ENCODE measurements around the gene ZSWIM6.
A peak's percentile ranks its signal among the peaks of the same experiment; 100 is the strongest.

Gene ZSWIM6

DNA sequence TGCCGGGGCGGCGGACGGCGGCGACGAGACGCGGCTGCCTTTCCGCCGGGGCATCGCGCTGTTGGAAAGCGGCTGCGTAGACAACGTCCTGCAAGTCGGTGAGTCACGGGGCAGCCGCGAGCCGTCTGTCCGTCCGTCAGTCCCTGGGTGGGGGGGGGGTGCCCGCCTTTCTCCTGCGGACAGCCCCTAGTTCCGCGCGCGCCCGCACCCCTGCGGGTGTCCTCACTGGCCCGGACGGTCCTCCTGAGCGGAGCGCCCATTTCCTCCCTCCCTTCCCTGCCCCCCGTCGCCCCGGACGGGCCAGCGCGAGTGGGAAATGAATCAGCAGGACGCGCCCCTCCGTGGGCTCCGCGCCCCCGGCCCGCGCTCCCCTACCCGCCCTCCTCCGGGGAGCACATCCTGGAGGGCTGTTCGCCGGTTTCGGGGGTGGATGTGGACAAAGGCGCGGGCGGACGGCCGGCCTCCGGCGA lies 828 bp downstream of the ZSWIM6 start:
- no peak for DNase-seq (ENCODE audit: low spot score)

DNA sequence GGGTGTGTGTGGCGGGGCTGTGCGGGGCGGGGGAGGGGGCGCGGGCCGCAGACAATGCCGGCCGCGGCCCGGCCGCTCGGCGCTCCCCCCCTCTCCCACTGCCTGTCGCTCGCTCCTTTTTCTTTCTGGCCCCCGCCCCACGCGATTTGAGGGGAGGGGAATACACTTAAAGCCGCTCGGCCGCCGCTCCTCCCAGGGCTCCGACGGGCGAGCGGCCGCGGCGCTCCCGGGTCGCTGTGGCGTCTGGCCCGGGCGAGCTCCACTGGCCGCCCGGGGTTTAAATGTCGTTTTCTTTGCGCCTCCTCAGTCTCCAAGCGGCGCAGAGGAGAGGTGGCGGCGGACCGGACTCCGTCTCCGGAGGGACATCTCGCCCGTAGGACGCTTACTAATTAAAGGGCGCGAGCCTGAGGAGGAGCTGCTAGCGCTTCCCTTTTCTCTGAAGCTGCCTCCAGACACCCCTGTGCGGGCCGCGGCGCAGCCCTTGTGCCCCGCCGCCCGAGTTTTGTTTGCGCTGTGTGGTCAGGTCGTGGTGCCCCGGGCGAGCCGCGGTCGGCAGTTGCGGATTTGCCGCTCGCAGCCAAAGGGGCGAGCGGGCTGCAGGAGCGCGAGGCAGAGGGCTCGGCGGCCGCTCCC lies 1.4 kb downstream of the ZSWIM6 start:
- DNase-seq (ENCODE audit: low spot score): no peak

DNA sequence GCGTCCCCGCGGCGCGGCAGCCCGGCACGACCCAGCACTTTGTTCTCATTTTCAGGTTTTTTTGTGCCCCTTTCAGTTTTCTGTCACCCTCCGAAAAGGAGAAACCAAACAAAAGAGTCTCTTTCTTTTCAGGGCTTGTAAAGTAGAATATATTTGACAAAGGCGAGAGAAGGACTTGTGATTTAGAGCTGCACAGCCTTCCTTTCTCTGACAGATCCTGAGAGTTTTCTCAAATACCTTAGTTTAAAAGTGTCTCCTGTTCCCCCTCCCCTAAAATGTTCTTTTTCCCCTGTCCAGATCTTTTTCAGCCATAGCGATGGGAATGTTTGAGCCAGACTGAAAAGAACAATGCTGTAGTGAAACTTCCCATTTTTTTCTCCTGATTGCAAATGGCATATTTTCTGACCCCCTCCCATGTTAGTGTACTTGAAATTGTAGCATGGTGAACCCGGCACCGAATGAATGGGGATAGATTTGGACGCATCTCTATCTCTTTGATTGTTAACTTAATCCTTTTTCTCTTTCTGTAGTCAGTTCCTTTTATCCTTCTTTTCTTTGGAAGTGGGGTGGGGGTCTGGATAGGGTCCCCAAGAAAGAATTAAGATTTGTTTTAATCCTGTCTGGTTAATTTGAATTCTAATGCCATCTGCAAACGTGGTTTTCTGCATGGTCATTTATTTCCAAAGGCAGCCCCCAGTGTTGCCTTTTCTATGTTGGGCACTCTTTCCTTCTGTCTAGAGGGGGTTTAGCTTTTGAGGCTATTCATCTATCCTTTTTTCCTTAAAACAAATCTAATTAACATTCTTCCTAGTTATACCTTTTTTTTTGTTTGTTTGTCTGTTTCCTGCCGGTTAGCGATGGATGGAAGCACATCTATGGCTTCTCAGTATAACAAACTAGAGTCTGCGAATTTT lies 2.2 kb downstream of the ZSWIM6 start:
- DNase-seq (ENCODE audit: low spot score): no peak

DNA sequence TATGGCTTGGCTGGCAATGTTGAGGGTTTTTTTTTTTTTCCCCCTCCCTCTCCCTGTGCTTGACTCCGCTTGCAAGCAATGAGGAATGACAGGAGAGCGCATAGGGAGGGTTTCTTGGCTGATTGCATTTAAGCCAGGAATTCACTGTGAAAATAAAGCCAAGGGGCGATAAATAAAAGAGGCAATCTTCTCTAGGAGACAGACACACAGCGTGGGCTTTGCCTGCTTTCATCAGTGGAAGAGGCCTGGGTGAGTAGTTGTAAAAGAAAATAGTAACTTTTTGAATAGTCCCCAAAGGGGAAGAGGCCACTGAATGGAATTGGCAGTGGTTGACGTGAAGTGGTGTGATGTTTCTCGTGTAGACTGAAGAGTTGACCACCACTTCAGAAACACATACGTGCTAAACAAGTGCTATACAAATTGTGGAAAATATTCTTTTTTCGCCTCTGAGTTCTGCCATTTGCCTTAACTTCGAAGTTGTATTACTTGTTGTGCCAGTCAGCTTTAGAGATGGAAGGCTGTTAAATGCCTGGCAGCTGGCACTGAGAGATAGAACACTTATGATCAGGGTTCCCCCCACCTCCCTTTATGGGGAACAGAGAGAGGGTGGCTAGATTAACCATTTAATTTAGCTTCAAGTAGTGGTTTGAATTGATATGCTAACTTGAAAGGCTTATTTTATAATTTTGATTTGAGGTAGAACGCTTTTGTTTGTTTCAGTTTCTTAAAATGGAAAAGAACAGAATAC lies 3.0 kb downstream of the ZSWIM6 start:
- no peak for DNase-seq (ENCODE audit: low spot score)

DNA sequence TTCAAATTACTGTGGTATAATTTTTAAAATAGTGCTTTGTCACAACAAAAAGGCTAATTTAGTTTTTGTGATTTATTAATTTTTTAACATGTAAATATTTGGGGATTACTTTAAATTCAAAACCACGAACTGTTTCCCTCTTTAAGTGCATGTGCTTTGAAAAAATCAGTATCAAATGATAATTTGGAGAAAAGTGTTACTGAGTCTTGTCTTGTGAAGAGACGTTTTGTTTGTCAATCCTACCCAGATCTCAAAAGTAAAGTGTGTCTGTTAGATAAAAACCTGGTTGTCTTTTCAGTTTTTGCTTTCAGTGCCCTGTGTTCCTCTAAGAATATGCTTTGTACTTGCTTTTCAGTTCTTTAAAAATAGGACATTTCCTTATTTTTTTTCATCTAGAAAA lies 7.7 kb downstream of the ZSWIM6 start:
- DNase-seq (ENCODE audit: low spot score): no peak

DNA sequence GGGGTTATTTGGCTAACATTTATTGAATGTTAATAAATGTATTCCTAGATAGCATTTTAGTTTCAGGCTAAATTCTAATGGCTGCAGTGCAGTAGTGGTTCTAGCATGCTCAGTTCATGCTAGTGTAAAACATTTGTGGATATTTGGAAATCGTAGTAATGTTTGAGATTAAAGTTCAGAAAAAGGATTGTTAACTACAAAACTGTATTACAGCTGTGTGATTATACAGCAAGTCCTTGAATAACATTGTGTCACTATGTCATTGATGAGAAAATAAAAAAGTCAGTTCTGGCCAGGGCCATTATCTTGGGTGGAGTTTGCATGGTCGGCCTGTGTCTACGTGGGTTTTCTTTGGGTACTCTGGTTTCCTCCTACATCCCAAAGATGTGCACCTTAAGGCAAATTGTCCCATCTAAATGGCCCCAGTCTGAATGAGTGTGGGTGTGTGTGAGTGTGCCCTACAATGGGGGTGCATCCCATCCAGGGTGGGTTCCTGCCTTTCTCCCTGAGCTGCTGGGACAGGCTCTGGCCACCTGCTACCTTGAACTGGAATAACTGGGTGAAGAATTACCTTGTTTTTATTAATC lies 8.8 kb downstream of the ZSWIM6 start:
- no peak for DNase-seq (ENCODE audit: low spot score)

DNA sequence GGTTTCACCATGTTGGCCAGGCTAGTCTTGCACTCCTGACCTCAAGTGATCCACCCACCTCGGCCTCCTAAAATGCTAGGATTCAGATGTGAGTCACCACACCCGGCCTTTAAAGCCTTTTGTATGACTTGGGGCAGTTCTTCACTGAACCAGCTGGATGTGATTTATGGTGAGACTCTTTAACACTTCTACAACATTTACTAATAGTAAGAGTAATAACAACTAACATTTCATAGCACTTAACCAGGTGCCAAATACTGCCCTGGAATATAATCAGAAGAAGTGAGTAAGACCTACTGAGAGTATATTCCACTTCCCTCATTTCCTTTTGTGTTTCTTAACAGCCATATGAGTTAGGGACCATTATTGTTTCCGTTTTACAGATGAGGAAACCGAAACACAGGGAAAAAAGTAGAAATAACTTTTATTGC lies 10.0 kb downstream of the ZSWIM6 start:
- DNase-seq (ENCODE audit: low spot score): peak; percentile 78

DNA sequence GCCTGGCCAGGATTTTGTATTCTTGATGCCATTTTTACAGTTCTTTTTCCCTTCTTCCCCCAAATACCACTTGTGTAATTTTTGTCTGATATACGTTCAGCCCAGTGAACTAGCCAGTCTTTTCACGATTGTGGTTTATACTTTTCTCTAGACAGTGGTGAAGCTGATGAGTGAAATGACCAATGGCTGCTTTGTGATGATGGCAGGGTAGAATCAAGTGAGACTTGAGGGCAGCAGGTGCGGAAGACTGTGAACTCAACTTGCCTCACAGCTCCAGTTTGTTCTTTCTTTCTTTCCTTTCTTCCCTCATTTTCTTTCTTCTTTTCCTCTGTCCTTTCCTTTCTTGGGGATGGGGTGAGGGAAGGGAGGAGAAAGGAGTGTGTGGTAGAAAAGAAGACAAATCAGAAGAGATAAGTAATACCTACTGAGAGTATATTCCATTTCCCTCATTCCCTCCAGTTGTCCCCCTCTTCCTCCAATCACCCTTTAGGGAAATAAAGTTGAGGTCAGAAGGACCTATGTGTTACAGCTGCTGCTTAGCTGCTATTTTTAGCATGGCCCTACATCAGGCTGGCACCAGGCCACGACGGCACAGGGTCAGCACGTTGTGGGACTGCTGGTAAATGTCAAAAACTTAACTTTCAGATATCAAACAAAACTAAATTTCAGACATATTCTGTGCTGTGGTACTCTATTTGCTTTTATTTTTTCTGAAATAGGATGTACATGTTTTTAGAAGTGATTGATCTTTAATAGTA lies 12.3 kb downstream of the ZSWIM6 start:
- no peak for DNase-seq (ENCODE audit: low spot score)

DNA sequence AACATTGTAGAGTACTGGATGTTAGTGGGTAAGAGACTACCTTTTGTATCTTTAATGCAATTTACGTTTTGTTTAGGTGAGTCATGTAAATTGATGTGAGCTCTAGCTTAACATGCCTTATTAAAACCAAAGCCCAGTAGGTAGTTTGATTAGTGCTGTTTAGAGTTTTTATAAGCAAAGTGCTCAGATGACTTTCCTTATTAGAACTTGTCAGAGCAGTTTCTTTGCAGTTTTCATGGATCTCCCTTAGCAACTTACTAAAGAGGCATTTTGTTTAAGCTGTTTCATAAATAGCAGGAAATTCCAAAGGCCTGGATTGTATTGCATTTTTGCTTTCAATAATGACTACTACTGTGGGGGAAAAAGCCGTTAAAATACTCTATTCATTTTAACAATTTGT lies 14.5 kb downstream of the ZSWIM6 start:
- DNase-seq (ENCODE audit: low spot score): no peak

DNA sequence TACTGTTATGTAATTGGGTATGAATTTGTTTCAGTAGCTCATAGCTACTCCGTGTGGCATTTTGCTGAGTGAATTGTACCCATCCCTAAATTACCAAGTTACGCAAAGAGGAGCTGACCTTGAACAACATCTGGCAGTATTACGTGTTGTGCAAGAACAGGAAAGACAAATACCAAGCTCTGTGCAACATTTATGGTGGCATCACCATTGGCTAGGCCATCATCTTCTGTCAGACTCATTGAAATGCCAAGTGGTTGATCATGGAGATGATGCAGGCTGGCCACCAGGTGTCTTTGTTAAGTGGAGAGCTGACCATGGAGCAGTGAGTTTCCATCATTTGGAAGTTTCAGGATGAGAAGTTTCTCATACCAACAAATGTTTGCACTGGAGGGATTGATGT lies 15.0 kb downstream of the ZSWIM6 start:
- DNase-seq (ENCODE audit: low spot score): no peak

DNA sequence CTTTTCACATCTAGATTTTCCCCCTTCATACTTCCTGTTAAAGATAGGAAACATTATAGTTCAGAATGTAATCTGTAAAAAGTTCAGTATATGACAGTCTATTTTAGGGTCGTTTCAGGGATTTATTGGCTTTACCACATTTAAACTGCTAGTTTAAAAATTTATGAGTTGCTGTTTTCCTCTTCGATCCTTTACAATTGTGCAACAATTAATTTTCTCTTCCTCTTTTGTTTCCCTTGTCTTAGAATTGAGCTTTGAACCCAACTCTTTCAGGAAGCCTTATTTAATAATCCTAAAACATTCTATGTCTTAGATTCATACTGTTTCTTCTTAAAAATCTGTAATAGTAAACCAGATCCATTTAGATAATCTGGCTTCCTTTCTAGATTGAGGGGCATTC lies 16.4 kb downstream of the ZSWIM6 start:
- DNase-seq (ENCODE audit: low spot score): no peak

DNA sequence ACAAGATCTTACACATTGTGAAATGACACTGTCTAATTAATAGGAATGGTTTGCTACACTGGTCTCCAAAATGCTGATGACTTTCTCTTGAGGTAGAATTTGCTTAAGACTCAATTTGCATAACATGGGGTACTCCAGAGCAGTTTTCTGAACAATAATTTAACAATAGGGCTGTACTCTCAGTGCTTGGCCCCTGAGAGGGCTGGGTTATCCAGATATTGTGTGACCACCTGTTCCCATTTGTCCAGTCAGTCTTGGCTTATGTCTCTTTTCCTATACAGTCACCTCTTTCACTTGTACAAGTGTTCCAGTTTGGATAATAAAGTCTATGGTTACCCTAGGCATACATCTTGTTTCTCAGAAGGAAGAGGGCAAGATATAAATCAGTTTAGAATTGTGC lies 17.9 kb downstream of the ZSWIM6 start:
- DNase-seq (ENCODE audit: low spot score): no peak

DNA sequence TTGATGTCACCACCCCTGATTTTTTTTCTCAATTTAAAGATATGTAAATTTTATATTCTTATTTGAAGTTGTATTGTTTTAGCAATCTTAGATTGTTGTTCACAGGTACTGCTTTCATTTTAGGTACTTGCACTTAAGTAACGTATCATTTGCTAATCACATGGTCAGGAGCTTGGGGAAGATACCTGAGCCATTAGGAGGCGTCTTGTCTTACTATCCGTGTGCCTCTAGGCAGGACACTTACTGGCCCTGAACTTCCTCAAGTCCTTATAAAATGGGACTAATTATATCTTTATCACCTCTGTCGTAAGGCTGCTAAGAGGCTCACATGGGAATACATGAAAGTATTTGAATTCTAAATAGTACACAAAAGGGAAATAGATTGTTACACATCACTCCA lies 18.5 kb downstream of the ZSWIM6 start:
- no peak for DNase-seq (ENCODE audit: low spot score)

DNA sequence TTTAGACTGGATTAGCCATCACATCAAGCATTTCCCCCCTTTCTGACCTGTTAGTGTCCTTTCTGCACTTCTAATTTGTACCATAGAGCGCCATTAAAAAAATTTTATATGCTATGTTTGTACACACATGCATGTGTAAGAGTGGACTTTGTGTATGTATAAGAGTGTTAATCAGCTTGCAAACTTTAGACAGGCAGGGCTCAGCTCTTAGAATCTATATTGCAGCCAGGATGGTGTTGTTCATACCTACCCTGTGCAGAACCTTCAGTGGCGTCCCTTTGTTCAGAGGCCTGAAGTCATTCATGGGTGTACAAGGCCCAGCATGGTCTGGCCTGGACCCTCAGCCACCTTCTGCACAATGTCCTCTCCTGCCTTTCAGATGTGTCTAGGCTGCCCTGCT lies 19.7 kb downstream of the ZSWIM6 start:
- no peak for DNase-seq (ENCODE audit: low spot score)

DNA sequence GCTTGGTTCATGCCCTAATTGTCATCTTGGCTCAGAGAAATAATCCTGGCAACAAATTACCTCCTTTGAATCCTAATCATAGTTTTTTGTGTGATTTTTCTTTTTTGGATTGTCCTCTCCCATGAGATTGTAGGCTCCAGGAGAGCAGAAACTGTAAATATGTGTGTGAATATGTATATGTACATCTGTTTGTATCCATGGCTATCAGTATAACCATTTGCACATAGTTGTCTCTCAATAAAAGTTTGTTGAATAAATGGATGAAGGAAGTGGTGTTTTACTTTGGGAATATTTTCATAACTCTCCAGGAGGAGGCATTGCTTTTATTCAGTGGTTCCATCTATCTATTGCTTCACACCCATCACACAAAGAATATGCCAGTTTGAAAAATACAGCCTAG lies 20.1 kb downstream of the ZSWIM6 start:
- no peak for DNase-seq (ENCODE audit: low spot score)

DNA sequence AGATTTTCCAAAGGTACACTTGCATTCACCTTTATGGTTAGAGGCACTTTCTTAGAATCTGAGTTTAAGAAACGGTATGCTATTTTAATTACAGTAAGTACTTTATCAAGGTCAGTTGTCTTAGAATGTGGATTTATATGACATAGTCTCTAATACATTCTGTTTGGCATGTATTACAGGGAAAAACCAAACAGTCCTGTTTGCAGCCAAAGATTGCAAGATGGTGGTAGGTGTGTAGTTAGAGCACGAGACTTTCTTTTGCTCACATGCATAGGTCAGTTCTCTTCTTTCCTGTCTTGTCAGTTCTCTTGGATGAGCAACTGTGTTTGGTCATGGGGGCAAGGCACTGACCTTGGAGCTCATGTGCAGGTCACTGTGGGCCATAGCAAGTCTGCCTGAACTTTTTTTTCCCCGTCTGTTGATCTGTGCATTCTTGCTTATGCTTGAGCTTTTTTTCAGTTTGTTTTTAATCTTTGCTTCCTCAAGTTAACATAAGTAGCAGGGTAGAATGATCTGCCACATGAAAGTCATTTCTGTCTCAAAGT lies 20.6 kb downstream of the ZSWIM6 start:
- DNase-seq (ENCODE audit: low spot score): no peak

DNA sequence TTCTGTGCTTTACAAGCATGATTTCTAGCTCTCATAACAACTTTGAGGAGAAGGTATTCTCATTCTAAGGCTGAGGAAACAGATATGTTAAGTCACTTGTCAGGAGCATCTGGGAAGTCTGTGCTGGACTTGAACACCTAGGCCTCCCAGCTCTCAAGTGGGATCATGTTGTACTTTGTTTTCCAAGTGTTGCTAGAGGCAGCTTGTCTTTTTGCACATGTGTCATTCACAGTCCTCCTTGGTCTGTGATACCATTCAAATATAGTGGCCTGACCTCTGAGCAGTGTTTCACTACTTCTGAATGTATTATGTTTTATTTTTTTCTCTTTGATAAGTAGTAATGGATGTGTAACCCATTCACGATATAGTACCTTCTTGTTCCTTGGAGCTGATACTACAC lies 21.2 kb downstream of the ZSWIM6 start:
- no peak for DNase-seq (ENCODE audit: low spot score)

DNA sequence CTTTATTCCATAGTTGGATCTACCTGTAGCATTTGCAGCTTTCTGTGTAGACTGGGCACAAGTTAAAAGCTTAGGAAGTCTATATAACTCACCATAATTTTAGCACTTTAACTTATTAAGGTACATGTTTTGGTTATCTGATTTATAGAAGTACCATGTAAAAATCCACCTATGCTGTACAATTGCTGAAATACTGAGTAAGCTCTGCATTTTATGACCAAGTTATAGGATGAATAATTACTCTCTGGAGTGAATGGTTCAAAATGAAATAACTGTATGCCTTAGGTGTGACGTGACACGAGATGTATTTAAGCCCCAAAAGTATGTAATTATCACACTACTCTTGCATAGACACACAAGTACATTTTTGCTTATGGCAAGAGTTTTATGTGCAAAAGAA lies 22.1 kb downstream of the ZSWIM6 start:
- DNase-seq (ENCODE audit: low spot score): no peak

DNA sequence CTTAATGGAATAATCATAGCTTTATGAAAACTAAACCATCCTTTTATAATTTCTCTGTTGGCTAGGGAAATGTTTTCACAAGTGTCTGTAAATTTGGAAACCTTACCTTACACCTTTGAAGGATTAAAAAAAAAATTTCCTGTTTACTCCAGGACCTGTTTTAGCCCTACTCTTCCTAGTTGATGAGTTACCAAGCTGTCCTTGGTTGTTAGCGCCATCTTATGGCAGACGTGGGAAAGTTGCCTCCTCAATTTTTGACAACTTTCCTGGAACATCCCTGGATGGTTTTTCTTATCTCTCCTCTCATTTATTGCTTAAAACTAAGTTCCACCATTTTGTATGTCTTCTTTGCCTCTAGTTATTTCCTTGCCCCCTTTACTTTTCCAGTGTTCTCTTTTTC lies 25.7 kb downstream of the ZSWIM6 start:
- no peak for DNase-seq (ENCODE audit: low spot score)

DNA sequence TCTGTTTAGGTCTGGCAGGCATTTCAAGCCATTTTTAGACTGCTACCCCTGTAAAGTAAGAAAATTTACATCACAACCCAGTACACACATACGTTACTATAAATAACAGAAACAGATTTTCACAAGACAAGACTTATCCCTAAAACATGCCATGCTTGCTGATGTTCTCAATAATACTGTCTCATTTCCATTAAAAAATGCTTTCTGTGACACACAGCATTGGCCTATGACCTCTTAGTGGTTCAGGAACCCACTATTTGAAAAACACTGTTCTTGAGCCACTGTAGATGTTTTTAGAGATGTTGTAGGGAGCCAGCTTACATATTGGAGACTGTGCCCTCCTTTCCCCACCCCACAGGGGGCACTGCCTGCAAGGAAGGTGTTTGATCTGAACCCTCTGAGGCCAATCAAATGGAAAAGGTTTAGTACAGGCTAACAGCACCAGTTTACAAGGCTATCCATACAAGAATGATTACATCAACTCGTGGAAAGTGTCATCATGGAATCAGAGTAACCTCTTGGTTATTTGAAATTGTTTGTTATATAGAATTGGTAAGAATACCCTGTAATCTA lies 30.8 kb downstream of the ZSWIM6 start:
- DNase-seq (ENCODE audit: low spot score): no peak
